HepG2 (cell line): ENCODE results near the gene EIF2S2.

ENCODE experiments used
- ELF4 ChIP-seq: sonication (generic); formaldehyde crosslinking; IDR thresholded peaks from 2 replicates; pipeline ENCODE4 v1.5.0; 2020; ENCODE audit warnings: missing genetic modification reagents, mild to moderate bottlenecking, moderate library complexity, borderline replicate concordance
- FOSL1 ChIP-seq: sonication (generic); formaldehyde crosslinking; IDR thresholded peaks from 2 replicates; pipeline ENCODE4 v1.9.0; 2021; ENCODE audit warnings: missing genetic modification reagents, borderline replicate concordance
- FOSL2 ChIP-seq: sonication (generic); formaldehyde crosslinking; IDR thresholded peaks from 2 replicates; pipeline ENCODE4 v1.4.0; 2020; ENCODE audit warnings: missing genetic modification reagents
- HNRNPL ChIP-seq: fragments of 200-400 bp; formaldehyde crosslinking; IDR thresholded peaks from 2 replicates; pipeline ENCODE4 v1.6.1; 2017; ENCODE audit warnings: mild to moderate bottlenecking, low read depth, low read length
- KLF9 ChIP-seq: IDR thresholded peaks from 2 replicates; pipeline ENCODE4 v1.6.1; 2016; ENCODE audit warnings: low read depth
- POLR2A ChIP-seq, 2 experiments: IDR thresholded peaks; 2 replicates each; pipeline ENCODE4 v1.6.1; 2011; ENCODE audit warnings: low read depth in 2 of 2, low read length in 2 of 2, mild to moderate bottlenecking in 1 of 2, moderate library complexity in 1 of 2; ENCODE audit not compliant: insufficient read depth in 1 of 2
- RXRA ChIP-seq: sonication (generic); formaldehyde crosslinking; IDR thresholded peaks from 2 replicates; pipeline ENCODE4 v1.5.1; 2020; ENCODE audit warnings: missing genetic modification reagents
- SP1 ChIP-seq, 2 experiments: fragments of 450-650 bp in 1 of 2; sonication (generic) in 1 of 2; formaldehyde crosslinking in 1 of 2; IDR thresholded peaks; 2 replicates each; pipeline versions ENCODE4 v1.4.0 to v1.6.1; 2016 to 2020; ENCODE audit warnings: missing genetic modification reagents in 1 of 2
- ZFP36L1 ChIP-seq: sonication (generic); formaldehyde crosslinking; IDR thresholded peaks from 2 replicates; pipeline ENCODE4 v1.8.0; 2022; ENCODE audit warnings: mild to moderate bottlenecking, missing genetic modification reagents, moderate library complexity
- ZNF547 ChIP-seq: sonication (generic); formaldehyde crosslinking; IDR thresholded peaks from 2 replicates; pipeline ENCODE4 v1.5.1; 2020; ENCODE audit warnings: mild to moderate bottlenecking, missing genetic modification reagents
- TF ChIP-seq, protein P1 (sequence below): sonication (generic); formaldehyde crosslinking; IDR thresholded peaks from 2 replicates; pipeline ENCODE4 v1.4.0; 2020; ENCODE audit warnings: missing genetic modification reagents
- TF ChIP-seq, protein P2 (sequence below): sonication (generic); formaldehyde crosslinking; IDR thresholded peaks from 2 replicates; pipeline ENCODE4 v1.5.0; 2020; ENCODE audit warnings: mild to moderate bottlenecking, missing genetic modification reagents, moderate library complexity
- TF ChIP-seq, protein P3 (sequence below): sonication (generic); formaldehyde crosslinking; IDR thresholded peaks from 2 replicates; pipeline ENCODE4 v1.4.0; 2020; ENCODE audit warnings: missing genetic modification reagents, borderline replicate concordance

DNA sequence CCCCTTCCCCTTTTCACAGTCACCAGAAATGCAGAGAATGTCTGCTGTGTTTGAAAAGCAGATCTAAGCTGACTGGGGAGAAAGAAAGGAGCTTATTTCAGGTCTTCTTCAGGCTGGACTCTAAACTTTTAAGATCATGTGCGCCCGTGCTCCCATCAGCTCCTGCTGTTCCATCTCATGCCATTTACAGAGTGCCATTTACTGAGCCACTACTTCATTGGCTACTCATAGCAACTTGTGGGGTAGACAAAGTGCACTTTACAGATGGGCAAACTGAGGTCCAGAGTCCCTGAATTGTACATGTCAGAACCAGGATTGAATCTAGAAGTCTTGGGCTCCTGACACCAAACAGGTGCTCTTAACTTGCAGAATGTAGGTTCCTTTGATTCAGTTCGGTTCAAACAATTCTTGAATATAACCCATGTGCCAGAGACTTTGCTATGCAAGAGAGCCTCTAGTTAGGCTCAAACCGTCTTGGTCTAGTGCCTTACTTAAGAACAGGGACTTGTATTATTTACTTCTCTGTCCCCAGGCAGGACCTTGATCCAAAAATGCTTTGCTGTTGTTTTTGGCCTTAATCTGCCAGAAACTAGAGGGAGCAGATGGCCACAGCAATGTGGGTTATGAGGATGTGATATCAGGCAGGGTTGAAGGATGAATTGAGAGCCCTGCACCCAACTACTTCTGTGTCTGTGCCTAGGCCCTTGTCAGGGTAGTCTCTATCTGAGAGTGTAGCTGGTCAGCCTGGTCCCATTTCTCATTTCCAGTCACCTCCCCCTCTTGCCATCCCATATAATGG lies 61.9 kb downstream of the EIF2S2 start:
- TF ChIP-seq HNRNPL (no peak), KLF9 (CRISPR knock-in tag) (no peak), ZNF547 (CRISPR knock-in tag) (no peak), FOSL1 (no peak), SP1 (IDR thresholded peaks at IDR 0.05) (no peak), SP1 (CRISPR knock-in tag; IDR thresholded peaks at IDR 0.05) (no peak), FOSL2 (CRISPR knock-in tag) (no peak), ELF4 (CRISPR knock-in tag) (no peak), RXRA (CRISPR knock-in tag) (no peak), ZFP36L1 (CRISPR knock-in tag) (no peak), POLR2A (IDR thresholded peaks at IDR 0.05; ENCODE audit: insufficient read depth in 1 of 2, low read depth in 2 of 2, low read length in 2 of 2) (no peak)
- TF ChIP-seq, protein P1, sequence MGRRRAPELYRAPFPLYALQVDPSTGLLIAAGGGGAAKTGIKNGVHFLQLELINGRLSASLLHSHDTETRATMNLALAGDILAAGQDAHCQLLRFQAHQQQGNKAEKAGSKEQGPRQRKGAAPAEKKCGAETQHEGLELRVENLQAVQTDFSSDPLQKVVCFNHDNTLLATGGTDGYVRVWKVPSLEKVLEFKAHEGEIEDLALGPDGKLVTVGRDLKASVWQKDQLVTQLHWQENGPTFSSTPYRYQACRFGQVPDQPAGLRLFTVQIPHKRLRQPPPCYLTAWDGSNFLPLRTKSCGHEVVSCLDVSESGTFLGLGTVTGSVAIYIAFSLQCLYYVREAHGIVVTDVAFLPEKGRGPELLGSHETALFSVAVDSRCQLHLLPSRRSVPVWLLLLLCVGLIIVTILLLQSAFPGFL (CRISPR knock-in tag) = no peak
- TF ChIP-seq, protein P2, sequence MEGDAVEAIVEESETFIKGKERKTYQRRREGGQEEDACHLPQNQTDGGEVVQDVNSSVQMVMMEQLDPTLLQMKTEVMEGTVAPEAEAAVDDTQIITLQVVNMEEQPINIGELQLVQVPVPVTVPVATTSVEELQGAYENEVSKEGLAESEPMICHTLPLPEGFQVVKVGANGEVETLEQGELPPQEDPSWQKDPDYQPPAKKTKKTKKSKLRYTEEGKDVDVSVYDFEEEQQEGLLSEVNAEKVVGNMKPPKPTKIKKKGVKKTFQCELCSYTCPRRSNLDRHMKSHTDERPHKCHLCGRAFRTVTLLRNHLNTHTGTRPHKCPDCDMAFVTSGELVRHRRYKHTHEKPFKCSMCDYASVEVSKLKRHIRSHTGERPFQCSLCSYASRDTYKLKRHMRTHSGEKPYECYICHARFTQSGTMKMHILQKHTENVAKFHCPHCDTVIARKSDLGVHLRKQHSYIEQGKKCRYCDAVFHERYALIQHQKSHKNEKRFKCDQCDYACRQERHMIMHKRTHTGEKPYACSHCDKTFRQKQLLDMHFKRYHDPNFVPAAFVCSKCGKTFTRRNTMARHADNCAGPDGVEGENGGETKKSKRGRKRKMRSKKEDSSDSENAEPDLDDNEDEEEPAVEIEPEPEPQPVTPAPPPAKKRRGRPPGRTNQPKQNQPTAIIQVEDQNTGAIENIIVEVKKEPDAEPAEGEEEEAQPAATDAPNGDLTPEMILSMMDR (CRISPR knock-in tag) = no peak
- TF ChIP-seq, protein P3, sequence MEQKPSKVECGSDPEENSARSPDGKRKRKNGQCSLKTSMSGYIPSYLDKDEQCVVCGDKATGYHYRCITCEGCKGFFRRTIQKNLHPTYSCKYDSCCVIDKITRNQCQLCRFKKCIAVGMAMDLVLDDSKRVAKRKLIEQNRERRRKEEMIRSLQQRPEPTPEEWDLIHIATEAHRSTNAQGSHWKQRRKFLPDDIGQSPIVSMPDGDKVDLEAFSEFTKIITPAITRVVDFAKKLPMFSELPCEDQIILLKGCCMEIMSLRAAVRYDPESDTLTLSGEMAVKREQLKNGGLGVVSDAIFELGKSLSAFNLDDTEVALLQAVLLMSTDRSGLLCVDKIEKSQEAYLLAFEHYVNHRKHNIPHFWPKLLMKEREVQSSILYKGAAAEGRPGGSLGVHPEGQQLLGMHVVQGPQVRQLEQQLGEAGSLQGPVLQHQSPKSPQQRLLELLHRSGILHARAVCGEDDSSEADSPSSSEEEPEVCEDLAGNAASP (CRISPR knock-in tag) = no peak
